KG1 (cell line): ENCODE results near the gene HDAC4.

Experiments
- DNase-seq: peaks from one replicate; lab custom pipeline; 2025; lab: John Stamatoyannopoulos, UW

Gene HDAC4

DNA sequence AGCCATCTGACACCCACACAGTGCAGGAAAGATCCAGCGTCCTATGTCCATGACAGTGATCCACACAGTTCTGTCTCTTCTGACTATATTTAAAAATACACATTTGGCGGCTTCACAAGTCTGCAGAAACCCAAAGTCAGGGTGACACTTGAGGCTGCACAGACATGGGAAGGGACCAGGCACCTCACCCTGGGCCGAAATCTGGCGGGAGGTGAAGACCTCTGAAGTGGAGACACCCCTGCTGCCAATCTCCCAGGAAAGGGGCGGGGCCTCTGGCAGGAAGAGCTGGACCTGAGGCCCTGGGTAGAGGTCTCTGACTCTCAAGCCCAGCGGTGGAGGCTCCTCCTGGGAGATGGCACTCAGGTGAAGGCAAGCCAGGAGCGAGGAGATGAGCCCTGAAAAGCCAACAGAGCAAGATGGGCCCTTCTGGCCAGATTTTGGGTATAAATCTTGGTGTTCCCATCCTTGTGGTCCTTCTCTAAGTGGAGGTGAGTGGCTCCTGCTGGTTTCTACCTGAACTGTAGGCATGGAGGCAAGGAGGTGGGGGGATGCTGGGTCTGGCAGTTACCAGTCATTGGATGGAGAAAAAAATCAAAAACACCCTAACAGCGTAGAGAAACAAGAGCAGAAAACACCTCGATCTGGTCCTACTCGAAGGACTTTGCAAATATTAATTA lies 248.4 kb downstream of the HDAC4 start:
- DNase-seq: no peak

DNA sequence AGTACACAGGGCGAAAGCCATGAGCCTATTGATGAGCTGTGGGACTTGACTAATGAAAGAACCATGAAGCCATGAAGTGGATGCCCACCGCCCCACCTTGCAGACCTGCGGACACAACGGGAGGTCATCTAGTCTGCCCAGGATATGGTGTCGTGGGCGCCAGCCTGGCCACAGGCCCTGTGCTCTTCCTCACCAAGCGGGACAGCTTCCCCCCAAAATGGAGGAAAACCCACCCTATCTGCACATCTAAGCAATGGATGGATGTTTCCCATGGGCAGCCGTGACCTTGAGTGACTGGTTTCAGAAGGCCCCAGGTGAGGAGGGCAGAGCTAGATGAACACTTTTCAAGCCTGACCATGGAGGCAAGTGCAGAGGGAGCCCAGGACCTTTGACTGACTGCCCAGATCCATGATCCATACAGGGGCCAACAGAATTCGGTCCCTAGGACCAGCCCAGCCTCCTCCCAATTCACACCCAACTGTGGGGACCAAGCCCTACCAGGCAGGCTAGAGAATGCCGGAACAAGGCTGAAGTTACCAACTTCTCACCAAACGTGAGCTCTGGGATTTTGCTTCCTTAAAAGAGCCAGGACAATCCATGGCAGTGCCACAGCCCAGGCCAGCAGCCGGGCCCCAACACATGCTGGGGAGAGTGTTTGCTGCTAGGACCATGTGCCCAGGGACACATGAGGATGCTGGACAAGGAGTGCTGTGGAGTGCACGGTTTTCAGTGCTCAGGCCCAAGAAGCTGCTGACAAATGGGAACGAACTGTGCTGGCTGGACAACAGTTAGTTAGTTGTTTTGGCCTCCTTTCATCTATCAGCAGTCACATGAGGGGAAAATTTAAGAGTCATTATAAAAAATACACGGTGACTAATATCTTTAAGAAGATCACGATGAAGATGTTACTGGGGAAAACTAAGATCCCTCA lies 249.4 kb downstream of the HDAC4 start:
- no peak for DNase-seq

DNA sequence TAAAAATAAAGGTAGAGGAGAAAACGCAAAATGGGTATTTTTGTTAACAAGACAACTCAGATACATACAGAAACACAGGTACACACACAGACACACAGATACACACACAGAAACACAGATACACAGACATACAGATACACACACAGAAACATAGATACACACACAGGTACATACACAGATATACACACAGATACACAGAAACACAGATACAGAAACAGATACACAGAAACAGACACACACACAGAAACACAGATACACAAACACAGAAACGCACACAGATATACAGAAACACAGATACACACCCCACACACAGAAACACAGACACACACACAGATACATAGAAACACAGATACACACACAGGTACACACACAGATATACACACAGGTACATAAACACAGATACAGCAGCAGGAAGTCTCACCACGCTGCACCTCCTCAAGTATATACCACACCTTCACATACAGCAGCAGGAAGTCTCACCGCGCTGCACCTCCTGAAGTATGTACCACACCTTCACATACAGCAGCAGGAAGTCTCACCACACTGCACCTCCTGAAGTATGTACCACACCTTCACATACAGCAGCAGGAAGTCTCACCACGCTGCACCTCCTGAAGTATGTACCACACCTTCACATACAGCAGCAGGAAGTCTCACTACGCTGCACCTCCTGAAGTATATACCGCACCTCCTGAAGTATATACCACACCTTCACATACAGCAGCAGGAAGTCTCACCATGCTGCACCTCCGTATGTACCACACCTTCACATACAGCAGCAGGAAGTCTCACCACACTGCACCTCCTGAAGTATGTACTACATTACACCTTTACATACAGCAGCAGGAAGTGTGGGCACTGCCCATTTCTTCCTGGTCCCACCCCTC lies 250.5 kb downstream of the HDAC4 start:
- no peak for DNase-seq

DNA sequence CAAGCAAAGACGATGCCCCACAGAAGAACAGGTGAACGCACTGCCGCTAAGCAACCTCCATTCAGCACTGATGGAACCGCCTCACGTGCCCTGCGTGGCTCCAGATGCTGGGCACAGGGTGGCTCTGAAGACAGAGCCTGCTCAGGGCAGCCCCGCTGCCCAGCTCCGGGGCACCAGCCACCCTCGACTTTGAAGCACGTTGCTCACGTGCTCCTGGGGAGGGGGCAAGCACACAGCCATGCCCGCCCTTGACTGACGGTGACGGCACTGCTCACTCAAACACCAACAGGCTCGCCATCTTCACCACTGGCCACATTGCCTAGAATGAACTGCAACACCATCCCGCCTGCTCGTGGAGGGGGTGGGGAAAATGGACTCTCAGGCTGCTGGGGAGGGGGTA lies 251.3 kb downstream of the HDAC4 start:
- no peak for DNase-seq

DNA sequence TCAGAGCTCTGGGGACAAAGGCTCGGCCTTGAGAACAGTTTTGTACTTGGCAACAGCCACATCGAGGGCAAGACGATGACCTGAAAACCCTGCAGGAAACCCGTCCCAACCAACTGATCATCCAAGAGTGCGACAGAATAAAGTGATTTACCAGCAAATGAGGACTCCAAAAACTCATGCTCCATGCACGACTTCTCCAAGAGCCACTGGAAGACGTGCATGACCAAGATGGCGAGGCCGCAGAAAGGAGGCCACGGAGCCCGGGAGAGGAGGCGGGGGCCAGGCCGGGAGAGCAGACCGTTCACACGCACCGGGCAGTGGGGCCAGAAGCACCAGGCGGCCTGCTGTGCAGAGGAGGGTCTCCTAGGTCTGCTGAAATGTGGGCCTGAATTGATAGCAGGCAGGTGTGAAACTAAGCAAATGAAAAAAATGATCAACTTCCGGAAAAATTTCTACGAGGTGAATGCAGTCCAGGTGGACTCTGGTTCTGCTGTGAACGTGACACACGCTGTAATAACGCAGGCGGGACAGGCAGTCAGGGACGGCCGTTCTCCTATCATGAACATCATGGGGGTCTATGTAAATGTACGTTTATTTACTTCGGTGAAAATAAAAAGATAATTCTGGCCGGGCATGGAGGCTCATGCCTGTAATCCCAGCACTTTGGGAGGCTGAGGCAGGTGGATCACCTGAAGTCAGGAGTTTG lies 252.2 kb downstream of the HDAC4 start:
- no peak for DNase-seq

DNA sequence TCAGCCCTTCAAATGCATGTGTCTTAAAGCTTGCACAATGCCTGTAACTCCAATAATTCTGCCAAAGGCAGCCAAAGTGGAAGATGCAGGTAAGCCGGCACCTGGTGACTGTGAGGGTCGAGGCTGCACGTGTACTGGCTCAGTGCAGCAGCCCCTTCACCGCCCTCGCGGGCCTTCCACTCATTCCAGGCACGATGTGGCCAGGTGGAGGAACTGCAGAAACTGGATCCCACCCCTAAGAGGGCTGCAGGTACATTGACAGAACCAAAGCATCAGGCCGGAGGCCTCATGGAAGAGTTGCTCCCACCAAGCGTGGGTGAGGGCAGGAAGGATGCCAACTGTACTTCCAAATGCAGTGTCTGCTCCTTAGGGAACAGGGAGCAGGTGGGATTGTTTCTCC lies 253.4 kb downstream of the HDAC4 start:
- DNase-seq: no peak

DNA sequence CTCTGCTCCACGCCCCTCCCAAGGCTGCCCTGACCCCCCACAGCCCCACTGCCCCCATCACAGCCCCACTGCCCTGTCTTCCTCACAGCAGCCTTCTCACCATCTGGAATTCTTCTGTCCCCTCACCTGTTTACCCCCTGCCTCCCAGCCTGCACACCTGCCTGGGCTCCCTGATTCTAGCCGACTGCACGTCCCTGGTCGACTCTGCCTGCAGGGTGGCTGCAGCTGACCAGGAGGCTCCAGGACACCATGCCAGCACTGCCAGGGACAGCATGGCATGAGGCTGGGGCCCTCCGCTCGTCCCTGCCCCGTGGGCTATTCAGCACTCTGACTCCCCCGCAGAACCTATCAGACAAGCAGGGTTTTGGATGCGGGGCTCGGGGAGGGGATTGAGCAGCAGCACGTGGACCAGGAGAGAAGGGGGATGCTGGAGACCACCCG lies 254.1 kb downstream of the HDAC4 start:
- DNase-seq: no peak

DNA sequence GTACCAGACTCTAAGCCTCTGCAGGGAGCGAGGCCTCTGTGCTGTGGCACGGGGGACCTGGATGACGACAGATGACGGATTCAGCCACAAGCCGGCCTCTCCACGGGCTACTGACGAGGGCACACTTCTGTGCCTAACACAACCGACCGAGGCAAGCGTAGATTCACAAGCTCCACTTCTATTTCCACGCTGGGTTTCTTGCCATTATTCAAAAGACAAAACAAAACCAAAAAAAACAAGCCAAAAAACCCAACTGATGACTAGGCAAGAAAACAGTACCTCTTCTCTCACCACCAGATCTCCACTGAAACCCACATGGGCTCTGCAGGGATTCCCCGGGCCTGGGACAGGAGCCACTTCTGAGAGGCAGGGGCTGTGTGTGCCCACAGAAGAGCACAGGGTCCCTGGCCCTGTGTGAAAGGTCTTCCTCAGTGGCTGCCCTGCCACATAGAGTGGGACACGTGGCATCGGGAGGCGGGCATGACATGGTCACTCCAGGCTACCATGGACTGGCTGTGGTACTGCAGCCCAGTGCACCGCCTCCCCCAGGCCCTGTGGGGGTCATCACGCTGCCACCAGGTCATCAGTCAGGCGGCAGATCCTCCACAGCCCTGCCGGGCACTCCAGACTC lies 254.7 kb downstream of the HDAC4 start:
- no peak for DNase-seq

DNA sequence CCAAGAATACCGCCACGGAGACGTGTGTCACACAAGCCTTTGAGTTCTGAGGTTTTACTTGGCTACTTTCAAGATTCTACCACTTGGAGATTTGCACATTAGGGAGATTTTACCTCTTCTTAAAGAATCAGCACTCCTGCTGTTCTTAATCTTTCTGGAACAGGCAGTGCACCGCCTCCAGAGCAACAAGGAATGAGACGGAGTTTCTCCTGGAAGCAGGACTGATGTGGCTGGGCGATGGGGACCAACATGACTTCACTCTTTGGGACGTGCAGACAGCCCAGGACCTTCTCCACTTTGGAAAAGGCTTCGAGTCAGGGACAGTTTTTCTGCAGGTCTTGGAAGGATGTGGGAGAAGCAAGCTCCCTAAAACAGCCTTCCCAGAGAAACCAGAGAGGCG lies 255.2 kb downstream of the HDAC4 start:
- DNase-seq: no peak

DNA sequence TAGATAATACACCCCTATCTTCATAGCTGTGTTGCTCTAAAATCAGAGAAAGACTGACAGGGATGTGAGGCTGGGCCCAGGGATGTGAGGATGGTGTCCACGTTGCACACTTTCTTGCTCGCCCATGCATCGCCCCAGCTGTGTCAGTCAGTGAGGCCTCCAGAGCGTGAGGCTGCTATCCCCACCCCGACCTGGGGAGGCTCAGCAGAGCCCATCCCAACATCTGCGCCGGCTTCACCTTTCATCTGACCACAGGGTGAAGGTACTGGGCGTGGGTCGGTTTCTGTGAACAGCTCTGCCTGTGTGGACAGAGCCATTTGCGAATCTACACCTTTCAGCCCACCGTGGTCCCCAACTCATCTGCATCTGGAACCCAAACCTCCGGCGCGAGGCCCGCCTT lies 255.7 kb downstream of the HDAC4 start:
- DNase-seq: no peak

DNA sequence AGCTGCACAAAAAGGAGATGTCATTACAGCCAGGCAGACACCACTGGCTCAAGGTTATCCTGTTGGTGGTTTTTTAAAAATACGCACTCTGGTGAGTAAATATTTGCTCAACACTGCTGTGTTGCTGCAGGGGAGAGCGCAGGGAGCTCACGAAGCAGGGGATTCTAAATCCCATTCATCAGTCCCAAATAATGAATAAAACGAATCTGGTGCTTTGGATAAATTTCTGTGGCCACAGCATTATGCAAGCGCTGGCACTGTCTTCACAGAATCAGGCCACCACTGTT lies 256.2 kb downstream of the HDAC4 start:
- DNase-seq: no peak

DNA sequence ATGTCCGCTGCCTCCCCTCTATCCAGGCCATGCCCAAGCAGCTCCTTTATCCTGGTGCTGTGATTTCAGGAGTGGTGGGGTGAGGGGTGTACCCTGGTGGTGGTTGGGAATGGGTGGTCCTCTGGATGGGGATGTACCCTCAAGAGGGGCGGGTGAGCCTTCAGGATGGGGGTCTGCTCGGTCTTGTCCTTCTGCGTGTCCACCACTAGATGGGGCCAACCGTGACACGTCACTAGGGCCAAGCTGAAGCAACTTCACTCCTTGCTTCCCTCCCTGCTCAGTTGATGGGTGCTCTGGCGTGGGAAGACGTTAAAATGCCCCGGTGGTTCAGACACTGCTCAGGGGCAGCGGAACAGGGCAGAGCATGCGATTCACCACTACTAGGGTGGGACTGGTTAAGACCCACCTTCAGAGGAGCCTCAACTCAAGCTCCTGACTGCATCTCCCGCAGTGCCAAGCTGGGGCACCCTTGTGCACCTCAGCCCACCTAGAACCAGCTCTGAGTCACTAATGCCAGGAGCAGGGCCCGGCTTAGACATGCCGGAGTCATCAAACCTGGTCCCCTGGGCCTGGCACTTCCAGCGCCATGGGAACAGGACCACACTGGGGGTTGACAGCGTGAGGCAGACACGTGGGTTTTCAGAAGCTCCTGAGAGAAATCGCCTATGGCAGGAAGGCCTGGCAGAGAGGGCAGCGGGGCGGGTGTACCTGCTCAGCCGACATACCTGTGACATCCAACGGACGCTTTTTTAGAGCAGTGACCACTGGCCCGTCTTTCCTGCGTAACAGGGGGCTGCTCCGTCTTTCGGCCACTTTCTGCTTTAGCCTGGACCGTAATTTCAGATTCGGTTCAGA lies 256.7 kb downstream of the HDAC4 start:
- no peak for DNase-seq

DNA sequence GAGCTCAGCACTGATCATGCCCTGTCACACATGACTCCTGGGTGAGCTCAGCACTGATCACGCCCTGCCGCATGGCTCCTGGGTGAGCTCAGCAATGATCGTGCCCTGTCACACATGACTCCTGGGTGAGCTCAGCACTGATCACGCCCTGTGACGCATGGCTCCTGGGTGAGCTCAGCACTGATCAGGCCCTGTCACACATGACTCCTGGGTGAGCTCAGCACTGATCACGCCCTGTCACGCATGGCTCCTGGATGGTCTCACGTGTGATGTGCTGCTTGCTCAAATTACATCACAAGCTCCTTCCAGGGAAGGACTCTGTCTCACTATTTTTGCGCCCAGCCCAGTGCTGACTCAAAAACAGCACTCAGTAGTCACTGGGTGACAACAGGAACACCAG lies 258.0 kb downstream of the HDAC4 start:
- no peak for DNase-seq

DNA sequence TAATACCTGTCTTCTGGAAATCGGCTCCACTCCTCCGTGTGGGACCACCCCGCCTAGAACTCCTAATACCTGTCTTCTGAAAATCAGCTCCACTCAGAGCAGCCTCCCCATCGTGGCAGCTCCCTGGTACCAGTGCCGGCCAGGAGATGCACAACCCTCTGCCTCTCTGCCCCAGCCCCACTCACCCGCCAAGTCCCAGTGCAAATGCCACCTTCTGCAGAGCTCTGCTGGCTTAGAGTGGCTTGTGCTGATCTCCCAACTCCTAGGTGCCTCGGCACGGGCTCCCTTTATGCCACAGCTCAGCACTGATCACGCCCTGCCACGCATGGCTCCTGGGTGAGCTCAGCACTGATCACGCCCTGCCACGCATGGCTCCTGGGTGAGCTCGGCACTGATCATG lies 258.5 kb downstream of the HDAC4 start:
- no peak for DNase-seq

DNA sequence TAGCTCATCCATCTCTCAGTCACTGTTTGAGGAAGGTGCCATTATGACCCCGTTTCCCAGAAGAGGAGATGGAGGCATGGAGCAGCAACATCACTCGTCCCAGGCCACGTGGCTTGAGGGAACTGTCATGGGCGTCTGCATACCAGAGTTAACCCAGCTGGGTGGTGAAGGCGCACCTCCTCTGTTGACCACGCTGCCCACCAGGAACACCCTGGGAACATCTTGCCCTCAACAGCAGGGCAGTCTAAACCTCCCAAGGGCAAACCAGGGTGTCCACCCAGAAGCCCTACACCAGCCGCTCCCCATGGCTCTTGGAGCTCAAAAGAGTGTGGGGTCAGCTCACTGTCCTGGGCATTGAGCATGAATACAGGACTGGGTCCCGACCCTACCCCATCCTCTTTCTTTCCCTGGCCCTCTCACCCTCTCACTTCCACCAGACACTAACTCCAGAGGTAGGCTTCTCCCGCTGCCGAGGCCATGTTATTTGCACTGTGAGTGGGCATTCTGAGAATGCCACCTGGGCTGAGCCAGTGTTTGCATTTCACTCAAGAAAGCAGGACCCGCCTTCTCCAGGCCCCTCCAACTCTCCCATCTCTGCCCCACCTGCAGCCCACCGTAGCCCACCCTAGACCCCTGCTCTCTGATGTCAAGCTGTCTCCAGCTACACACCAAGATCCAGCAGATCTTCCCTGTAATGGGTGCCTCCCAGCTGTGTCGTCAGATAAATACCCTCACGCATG lies 259.6 kb downstream of the HDAC4 start:
- DNase-seq: no peak

DNA sequence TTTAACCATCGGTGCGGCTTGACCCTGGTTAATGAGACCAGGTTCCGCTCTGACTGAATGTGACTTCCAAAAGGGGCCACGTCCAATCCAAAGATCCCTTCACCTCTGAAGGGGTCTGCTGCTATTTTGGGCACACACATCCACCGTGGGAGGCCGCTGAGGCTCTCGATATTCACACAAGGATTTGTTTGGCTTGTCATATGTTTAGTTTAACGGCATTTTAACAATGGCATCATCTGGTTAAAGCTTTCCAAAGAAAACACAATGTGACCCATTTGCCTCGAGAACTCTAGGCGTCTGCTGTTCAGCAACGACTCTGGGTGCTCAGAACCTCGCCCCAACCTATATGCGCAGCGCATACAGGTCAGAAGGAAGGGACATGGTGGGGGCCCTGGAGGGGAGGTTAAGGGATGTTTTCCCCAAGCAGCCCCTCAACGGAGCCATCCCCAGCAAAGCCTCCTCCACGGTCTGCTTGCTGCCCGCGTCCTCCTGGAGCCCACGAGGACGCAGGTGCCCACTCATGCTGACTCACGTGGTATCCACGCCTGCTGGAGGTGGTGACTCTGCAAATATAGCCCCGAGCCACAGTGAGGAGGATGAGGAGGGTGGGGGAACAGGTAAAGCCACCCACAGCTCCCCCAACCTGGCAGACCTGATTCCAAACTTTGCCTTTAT lies 260.3 kb downstream of the HDAC4 start:
- DNase-seq: no peak

DNA sequence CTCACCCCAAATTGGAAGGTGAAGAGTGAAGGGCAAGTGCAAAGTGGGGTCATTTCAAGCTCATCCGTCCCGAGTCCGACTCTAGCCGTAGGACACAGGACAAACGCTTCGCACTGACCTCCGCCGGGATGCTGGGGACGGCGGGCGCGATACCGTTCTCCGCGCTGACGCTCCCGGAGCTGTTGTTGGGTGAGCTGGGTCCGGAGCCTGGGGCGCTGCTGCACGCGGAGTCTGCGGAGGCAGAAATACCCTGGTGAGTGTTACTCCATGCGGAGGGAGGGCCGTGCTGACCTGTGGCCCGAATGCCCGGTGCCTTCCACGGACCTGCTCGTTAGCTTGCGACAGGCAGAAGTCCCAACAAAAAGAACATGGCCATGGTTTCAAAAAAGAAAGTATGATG lies 261.3 kb downstream of the HDAC4 start:
- no peak for DNase-seq

DNA sequence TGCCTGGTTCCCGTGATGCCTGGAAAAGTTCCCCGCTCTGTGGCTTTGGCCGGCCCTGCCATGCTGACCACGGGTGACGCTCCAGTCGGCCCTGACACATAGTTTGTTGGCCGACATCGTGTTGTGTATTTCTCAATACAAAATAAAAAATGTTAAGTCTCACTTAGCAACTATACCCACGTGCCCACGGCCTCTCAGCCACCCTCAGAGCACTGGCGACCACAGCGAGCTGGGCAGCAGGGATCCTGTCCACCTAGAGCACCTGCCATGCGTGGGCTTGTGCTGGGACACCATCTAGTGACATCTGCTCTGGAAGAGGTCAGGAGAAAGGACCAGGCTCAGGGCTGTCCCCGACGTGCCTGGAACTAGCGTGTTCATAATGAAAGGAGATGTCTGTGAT lies 261.7 kb downstream of the HDAC4 start:
- DNase-seq: no peak

DNA sequence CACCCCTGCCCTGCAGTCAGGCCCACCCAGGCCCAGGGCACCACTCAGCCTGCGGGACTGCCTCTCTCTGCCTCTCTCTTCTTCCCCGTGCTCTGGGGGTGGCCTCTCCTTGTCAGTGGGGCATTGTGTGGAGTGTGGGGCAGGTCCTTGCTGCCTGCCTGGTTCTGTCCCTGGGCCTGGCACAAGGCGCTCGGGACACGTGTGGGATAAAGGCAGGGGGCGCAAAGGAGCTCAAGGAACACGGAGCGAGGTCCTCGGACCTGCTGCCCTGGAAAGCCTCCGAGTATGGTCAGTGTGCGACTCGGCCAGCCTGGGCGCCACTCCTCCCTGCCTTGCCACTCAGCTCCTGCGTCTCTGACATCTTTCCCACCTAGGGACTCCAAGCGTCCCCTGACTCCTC lies 262.2 kb downstream of the HDAC4 start:
- no peak for DNase-seq
